Epithelial cell of esophagus (primary cell): ENCODE measurements around the gene DRP2.
"Not testable (repeated sequence)": the region's sequence is repeated elsewhere in the genome, so short reads cannot be mapped to it uniquely, and the experiment has no call there.

Experiments used
- DNase-seq: peaks from one replicate; pipeline ENCODE4 v3.0.0; 2010; ENCODE audit warnings: low read depth
- H3K4me3 ChIP-seq: 2 replicates; pipeline ENCODE4 v1.5.1; 2011; ENCODE audit warnings: mild to moderate bottlenecking, low read length, control low read depth
- CTCF ChIP-seq: IDR thresholded peaks from 2 replicates; pipeline ENCODE4 v1.5.1; 2011; ENCODE audit warnings: low read depth, mild to moderate bottlenecking, low read length, control low read depth, inconsistent platforms; ENCODE audit not compliant: insufficient read depth; ENCODE audit errors: missing control alignments

DRP2 gene

GRCh38 chrX:101265869-101266428, 46.4 kb downstream of the DRP2 start:
- no peak overlapping the region for H3K4me3 ChIP-seq
- no peak for TF ChIP-seq CTCF
- DNase-seq: peak; percentile 29

GRCh38 chrX:101274198-101274597, 54.6 kb downstream of the DRP2 start:
- H3K4me3 ChIP-seq: no peak overlapping the region
- TF ChIP-seq CTCF: no peak
- no peak for DNase-seq

- TF ChIP-seq CTCF: no peak
- H3K4me3 ChIP-seq: no peak overlapping the region
- no peak for DNase-seq
Measured at GRCh38 chrX:101276238-101276637, 56.7 kb downstream of the DRP2 start.

- peak; percentile 59 for TF ChIP-seq CTCF
- no peak overlapping the region for H3K4me3 ChIP-seq
- peak; percentile 41 for DNase-seq
Measured at GRCh38 chrX:101287402-101287801, 67.8 kb downstream of the DRP2 start.

GRCh38 chrX:101290957-101291603, 71.5 kb downstream of the DRP2 start, which contains the start of gene TAF7L:
TSS of gene TAF7L (minus strand) at chrX:101291334. CDS start at chrX:101287543, 3,791 bp downstream.
- peak; percentile 1 for DNase-seq
- no peak within 1 kb of the TSS for H3K4me3 ChIP-seq
- TF ChIP-seq CTCF: no peak

GRCh38 chrX:101295603-101296002, 76.0 kb downstream of the DRP2 start:
- DNase-seq, H3K4me3 ChIP-seq: not testable (repeated sequence)

- no peak overlapping the region for H3K4me3 ChIP-seq
- DNase-seq: no peak
- no peak for TF ChIP-seq CTCF
Measured at GRCh38 chrX:101303790-101304189, 84.2 kb downstream of the DRP2 start.
